Stimulated activated CD4-positive, alpha-beta T cell treated with anti-CD3 and anti-CD28 coated beads, Interleukin-12 subunit alpha, Interleukin-12 subunit beta, amount 100 ng/mL, for 4 hours (primary cell): Measurements from ENCODE around the gene ZNF440.
A peak's percentile ranks its signal among the peaks of the same experiment; 100 is the strongest.
"Not testable (repeated sequence)": the region's sequence is repeated elsewhere in the genome, so short reads cannot be mapped to it uniquely, and the experiment has no call there.

Experiments used
- DNase-seq: peaks from one replicate; pipeline ENCODE4 v3.0.0-alpha.2; 2020

Gene ZNF440

GRCh38 chr19:11814029-11814699, at the start of gene ZNF440:
Gene ZNF440 (plus strand): TSS chr19:11814273. CDS start chr19:11814448, 175 bp downstream.
- DNase-seq: peak; percentile 85

- DNase-seq: peak; percentile 94
Observed at GRCh38 chr19:11766597-11767591, 47.2 kb upstream of the ZNF440 start, which contains the start of gene ZNF441. Gene ZNF441 (plus strand): TSS chr19:11767000. CDS start chr19:11767194, 194 bp downstream.

GRCh38 chr19:11767633-11768133, 46.4 kb upstream of the ZNF440 start:
- peak; percentile 10 for DNase-seq

- no peak for DNase-seq
Observed at GRCh38 chr19:11769995-11770394, 44.1 kb upstream of the ZNF440 start.

GRCh38 chr19:11771520-11771919, 42.6 kb upstream of the ZNF440 start:
- DNase-seq: not testable (repeated sequence)

GRCh38 chr19:11776669-11777068, 37.4 kb upstream of the ZNF440 start:
- DNase-seq: not testable (repeated sequence)

- DNase-seq: no peak
Observed at GRCh38 chr19:11780431-11781020, 33.5 kb upstream of the ZNF440 start.

GRCh38 chr19:11781295-11782057, 32.6 kb upstream of the ZNF440 start:
- no peak for DNase-seq

- DNase-seq: no peak
Observed at GRCh38 chr19:11783767-11784166, 30.3 kb upstream of the ZNF440 start.

GRCh38 chr19:11784356-11784755, 29.7 kb upstream of the ZNF440 start:
- DNase-seq: no peak

- DNase-seq: no peak
Observed at GRCh38 chr19:11787536-11787935, 26.5 kb upstream of the ZNF440 start.

GRCh38 chr19:11792942-11793341, 21.1 kb upstream of the ZNF440 start:
- no peak for DNase-seq

- peak; percentile 64 for DNase-seq
Observed at GRCh38 chr19:11797491-11797890, 16.6 kb upstream of the ZNF440 start.

- peak; percentile 87 for DNase-seq
Observed at GRCh38 chr19:11798391-11799330, 15.4 kb upstream of the ZNF440 start, which contains the start of gene ZNF491. Gene ZNF491 (plus strand): TSS chr19:11798523. CDS start chr19:11805954, 7,431 bp downstream.

- no peak for DNase-seq
Observed at GRCh38 chr19:11806354-11807098, 7.5 kb upstream of the ZNF440 start.

GRCh38 chr19:11807099-11807380, 7.0 kb upstream of the ZNF440 start:
- no peak for DNase-seq

- DNase-seq: no peak
Observed at GRCh38 chr19:11813703-11814028, 407 bp upstream of the ZNF440 start.

GRCh38 chr19:11814700-11815035, 595 bp downstream of the ZNF440 start:
- no peak for DNase-seq

- DNase-seq: no peak
Observed at GRCh38 chr19:11821474-11822109, 7.5 kb downstream of the ZNF440 start.
